HG02610 (cell line): ENCODE data around the gene SUSD6.

ENCODE experiments used
- ATAC-seq: cut with Tn5 transposase; IDR thresholded peaks from one replicate; pipeline ENCODE4 v1.9.1; 2021; ENCODE audit warnings: mild to moderate bottlenecking, moderate library complexity; ENCODE audit not compliant: unreplicated experiment

SUSD6 gene

DNA sequence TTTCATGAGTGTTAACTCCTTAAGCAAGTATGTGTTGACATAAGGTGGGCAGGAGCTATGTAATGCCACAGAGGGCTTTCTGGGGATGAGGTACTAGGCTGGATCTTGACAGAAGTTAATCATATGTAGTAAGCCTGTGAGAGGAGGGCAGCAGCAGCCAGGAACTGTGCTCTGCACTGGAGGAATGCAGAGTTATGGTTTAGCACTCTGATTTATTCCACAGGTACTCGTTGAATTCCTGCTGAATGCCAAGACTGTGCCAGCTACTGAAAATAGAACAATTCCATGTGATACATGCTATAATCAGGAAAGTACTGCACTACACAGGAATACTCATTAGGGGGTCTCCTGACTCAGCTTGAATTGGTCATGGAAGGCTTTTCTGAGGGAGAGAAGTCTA, 58.7 kb downstream of the SUSD6 start:
- no peak for ATAC-seq

DNA sequence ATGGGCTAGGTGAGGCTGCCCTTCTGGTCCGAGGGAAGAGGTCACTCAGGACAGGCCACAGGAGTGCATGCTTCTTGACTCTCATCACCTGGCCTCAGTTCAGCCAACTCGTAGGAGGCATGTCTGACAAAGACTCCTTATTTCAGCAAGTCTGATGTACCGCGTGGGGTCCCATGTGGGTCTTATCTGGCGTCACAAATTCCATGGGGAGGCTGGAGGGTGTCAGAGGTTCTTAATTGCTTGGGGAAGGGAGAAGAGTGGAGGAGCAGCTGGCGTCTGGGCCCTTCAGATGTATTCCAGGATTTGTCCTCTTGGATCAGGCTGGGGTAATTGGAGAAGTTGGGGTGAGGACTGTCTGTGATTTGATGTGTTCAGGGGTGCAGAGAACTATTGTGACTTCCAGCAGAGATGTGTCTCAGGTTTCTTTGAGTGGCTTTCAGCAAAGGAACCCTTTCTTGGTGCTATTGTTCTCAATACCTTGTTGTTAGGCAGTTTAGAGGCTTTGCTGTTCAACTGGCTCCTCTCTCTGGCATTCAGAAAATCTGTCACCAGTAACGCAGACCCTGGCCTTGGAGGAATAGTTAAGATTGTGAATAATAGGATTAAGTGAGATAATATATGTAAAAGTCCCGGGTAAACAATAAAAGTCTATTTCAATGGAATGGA, 60.1 kb downstream of the SUSD6 start:
- ATAC-seq, result no peak

DNA sequence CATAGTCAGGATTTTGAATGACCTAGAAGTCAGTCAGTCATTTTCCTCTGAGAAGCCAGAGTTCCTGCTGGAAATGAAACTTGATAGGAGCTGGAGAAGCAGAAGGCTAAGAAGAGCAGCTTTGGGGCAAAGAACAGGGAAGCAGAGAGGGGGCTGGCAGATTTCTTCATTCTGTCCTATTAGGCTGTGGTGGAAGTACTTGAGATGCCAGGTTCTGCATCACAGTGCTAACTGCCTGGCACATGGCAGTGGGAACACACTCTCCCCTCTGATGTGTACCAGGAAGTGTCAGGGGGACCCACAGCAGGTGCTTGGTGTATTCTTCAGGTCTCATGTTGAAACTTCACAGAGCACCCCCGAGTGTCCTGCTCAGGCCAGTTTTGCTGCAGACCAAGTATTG, 61.0 kb downstream of the SUSD6 start:
- no peak for ATAC-seq

DNA sequence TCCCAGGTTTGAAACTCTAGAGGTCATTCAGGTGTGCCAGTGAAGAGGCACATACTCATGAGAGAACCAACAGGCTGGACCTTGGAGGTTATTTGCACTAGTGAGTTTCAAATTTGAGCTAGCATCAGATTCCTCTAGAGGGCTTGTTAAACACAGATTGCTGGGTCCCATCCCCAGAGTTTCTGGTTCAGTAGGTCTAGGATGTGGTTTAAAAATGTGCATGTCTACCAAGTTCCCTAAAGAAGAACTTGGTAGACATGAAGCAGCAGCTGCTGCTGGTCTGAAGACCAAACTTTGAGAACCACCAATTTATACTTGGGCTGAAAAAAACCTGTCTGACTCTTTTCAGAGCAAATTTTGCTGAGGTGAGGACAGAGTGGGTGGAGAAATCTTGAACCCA, 61.7 kb downstream of the SUSD6 start:
- ATAC-seq, result no peak

DNA sequence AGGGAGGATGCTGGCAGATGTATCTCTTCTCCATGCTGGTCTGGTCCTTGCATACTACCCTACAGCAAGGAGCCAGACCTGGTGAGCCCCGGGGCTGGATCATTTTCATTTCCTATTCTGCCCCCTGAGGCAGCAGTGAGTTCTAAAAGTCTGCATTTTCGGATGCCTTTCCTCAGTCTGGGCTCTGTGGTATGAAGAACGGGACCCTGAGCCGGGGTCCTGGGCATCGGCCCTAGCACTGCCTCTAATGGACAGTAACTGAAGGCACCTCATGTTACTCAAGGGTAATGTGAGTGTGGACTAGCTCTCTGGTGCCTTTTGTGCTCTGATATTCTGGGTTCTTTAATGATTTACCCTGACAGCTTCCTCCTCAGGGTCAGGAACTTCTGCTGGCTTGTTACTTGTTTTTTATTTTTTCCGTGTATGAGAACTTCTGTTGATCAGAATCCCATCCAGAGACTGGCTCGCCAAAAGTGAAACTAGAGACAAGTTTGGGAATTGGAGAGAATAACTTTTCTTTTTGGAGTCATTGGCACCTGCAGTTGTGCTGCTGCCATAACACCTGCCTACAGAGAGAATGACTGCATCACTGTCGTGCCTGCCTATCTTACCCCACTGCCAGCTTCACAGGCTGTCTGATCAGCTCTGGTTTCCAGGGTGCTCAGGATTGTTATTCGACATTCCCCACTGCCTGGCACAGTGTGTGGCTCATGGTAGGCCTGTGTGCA, 62.3 kb downstream of the SUSD6 start:
- ATAC-seq, result no peak

DNA sequence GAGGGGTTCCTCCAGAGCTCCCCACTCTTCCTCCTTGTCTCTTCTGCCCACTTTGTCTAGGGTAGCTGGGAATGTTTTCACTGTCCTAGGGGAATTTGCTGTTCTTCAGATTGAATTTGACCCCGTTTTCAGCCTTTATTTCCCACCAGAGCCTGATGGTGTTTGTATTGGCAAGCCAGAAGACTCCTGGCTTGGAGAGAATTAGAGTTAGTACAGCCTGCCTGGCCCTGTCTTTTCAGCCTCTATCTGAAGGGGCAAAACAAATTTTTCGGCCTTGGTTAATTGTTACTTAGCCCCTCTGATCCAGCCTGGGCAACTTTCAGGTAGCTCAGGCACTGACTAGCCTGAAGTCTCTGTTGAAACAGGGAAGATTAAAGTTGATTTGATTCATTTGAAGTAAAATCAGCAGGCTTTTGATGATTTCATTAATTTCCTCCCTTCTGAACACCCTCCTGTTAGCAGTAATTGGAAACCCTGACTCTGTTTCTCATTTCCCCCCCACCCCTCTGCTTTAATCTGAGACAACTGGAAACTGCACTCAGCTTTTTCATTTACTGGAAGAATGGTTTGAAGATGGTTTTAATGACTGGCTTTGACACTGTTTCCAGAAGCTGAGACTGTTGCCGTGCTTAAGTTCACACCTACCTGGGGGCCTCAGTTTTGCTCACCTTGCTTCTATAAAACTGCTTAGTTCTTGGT, 63.3 kb downstream of the SUSD6 start:
- ATAC-seq, result no peak

DNA sequence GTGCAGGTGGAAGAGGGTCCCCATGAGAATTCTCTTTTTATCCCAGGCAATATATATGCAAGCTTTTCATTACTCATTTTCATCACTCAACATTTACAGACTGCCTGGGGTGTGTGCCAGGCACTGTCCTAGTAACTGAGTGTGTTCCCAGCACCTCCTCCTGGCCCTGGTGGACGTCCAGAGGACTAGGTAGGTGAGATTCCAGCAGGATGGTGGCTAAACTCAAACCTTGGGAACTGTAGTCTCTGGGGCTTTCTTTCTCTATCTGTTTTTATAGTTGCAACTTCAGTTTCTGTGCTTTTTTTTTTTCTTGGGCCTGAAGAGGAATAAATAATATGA, 63.8 kb downstream of the SUSD6 start:
- no peak for ATAC-seq

DNA sequence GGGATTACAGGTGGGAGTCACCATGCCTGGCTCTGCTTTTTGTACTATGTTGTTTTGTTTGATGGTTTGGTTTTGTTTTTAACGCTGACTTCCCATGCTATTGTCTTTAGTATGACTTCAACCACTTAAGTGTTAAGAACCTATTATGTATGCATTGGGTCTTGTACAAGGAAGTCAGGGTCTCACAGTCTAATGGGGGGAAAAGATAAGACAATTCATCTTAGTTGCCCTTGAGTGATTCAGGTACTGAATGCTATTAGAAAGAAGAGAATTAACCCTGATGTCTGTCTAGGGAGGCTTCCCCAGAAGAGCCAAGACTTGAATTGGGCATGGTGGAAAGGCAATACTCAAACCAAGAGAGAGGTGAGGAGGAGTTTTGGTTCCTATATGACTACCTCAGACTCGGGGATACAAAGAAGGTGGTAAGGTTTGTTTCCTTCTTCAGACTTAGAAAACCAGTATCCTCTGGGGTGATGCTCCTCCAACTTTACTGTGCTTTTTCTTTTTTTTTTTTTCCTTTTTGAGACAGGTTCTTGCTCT, 64.6 kb downstream of the SUSD6 start:
- peak; percentile 89 for ATAC-seq

DNA sequence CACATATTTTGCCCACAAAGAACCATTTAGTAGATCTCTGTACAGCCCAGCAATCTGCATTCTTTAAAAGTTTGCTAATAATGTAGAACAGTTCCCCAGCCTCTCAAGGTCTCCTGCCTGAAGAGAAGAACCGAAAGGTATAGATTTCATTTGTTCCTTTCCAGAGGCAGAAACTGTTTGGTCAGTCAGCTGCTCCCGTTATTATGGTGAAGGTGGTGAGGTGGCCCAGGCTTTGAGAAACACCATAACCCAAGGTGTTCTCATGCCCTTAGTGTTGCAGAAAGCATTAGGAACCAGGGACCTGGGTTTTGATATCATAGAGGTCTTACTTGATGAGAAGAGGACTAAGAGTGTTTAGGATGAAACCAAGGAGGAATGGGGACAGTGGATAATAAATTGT, 65.3 kb downstream of the SUSD6 start:
- no peak for ATAC-seq

DNA sequence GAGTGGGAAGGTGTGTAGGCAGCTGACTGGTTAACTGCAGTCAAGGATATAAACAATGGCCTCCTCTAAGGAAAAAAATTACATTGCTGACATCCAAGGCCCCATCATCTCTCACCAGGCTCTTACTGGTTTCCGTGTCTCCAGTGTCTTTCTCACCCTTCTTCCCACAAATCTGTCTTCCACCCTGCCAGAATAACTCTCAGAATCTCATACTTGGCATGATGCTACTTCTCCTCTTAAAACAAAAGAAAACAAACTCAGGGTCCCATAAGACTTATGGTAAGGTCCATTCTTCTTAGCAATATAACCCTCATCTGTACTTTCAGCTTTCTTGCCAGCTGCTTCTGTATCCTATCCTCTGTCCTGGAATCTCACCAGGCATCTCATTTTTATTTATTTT, 68.9 kb downstream of the SUSD6 start:
- no peak for ATAC-seq

DNA sequence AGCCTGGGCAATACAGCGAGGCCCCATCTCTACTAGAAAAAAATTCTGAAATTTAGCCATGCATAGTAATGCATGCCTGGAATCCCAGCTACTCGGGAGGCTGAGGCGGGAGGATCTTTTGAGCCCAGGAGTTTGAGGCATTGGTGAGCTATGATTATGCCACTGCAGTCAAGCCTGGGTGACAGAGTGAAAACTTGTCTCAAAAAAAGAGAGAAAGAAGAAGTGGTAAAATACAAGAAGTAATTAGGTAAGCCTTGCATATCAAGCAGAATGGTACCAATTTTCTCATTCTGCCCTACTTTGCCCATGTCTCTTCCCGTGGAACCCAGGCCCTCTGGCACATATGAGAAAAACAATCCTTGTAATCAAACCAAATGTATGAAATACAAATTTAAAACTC, 70.7 kb downstream of the SUSD6 start:
- ATAC-seq, result no peak

DNA sequence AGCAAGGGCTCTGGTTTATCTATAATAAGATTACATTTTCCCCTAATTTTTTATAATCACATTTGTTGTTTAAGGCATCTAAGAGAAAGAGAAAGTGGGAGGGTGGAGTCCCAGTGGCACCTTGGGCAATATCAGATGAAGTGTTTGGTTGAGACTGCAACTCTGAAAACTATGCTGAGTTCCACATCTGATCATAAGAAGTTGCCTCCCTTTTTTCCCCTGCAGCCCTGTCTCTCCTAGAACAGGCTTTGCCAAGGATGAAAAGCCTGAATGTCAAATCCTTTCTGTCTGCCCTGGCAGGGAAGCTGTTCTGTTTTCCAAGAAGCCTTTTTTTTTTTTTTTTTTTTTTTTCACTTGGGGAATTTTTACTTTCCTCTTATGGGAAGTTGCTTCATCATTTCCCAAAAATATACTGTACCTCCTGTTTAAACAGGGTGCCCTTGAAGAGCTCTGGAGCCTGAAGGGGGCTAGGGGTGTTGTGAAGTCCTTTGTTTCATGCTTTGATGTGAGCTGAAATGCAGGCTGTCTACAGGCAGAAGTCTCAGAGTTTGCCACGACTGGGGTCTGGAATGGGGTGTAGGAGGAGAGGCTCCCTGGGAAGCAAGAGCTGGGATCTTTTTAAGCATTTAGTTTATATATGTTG, 71.3 kb downstream of the SUSD6 start:
- no peak for ATAC-seq

DNA sequence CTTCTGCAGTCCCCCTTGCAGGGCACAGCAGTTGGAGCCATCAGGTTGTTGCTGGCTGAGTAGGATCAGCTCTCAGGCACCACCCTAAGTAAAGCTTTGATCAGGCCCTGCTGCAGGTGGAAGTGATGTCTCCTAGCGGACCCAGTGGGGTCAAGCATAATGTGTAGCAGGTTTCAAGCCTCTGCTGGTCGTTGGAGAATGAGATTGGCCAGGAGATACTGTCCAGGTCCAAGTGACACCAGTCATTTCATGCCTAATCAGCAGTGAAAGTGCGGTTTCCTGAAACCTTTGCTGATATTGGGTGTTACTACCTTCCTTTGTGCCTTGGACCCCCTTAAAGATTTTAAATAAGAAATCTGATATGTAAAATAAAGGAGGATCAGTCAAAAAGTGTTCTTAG, 72.6 kb downstream of the SUSD6 start:
- ATAC-seq, result no peak

DNA sequence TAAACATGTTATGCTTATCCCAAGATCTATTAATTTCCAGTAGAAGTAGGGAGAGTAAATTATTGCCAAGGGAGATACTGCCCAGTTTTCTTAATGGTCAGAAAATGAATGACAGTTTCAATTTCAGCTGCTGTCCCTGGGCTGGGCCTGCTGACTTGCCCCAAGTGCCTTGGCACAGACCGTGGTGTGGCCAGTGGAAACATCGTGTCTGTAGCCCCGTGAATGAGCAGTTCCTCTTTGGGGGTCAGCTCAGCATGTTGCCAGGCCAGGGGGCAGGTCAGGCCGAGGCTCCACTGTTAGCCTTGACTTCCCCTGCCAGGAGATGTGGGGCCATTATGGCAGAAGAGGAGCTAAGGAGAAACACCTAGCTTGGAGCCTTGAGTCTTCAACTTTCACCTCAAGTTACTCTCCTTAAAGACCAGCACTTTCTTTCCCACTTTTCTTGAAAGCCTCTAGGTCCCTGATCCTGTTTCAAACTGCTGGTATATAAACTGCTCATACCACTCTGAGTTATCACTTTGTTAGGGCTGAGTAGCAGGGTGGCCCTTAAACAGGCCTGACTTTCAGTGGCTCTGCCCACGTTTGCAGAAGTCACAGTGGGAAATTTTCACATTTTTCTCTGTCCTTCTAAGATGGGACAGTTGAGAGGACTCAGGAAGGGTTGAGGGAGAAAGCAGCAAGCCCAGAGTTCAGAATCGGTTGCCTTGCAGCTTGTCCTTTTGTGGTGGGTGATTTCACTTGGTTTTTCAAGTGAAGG, 73.2 kb downstream of the SUSD6 start:
- peak; percentile 11 for ATAC-seq

DNA sequence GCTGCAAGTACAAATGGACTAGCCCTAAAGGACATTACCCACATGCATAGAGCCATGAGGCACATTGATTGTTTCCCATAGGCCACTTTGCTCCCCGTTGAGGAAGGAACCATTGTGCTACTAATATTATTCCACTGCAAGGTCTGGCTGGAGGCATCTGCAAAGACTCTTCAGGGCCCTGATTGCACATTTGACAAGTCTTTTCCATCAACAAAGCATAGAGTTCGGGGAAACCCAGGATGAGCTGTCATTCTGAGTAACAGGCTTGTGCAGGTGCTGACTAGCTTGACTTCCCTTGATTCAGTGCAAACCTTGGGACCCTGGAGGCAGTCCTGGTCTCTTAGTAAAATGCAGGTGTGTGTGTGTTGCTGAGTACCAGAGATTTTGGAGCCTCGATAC, 73.8 kb downstream of the SUSD6 start:
- ATAC-seq, result peak; percentile 80

DNA sequence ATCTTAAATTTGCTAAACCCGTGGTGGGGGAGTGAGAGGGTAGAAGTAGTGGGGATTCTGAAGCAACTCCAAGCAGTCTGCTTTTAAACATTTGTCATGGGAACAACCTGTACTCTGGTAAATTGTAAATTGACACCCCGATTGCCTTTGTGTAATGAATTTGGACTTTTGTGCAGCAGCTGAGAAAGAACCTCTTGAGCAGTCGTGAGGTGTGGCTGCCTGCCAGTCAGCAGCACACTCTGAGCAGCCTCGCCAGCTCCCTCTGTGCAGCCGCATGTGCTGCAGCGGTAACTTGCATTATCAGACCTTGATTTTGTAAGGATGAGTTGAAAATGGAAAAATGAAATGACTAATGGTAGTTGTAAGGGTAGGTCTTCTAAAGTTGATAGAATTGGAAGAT, 74.3 kb downstream of the SUSD6 start:
- ATAC-seq, result no peak

DNA sequence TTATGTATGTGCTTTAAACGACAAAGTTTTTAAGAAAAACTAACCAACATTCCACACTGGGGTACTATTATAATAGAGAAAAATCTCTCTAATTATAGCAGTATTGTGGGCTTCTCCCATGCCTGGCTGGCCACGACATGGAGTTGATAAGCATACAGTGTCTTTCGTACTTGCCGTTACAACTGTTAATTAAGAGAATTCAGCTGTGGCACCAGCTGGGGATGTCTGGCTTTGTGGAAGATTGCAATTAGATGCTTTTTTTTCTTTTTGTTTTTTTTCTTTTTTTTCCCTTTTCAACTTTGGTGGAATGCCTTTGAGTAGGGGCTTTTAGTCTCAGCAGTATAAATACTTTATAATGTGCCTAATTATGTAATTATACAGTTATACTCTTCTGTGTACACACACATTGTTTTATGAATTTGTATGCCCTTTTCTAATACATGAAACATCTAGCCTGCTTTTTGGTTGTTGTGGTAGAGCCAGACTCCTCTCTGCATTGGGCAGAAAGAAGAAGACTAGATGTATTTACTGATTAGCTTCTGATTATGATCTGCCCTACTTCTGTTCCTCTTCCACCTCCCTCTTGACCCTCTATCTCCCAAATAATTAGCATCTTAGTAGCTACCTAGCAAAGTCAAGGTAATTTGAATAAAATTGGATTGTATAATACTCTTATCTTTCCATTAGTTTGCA, 76.4 kb downstream of the SUSD6 start:
- ATAC-seq, result no peak

DNA sequence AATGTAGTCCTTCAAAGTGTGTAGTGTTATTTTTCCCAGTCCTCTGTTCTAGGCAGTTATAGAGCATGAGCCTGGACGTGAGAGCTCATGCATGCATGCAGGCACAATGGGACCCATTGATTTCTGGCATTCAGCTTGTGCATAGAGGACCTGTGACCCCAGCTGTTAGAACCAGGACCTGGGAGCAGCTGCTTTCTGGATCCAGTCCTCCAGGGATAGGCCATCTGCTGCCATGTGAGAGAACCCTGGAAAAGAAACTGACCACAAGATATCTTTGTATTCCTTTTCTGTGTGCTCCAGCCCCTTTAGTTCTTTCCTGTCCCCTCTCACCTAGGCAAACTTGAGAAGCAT, 76.9 kb downstream of the SUSD6 start:
- no peak for ATAC-seq

DNA sequence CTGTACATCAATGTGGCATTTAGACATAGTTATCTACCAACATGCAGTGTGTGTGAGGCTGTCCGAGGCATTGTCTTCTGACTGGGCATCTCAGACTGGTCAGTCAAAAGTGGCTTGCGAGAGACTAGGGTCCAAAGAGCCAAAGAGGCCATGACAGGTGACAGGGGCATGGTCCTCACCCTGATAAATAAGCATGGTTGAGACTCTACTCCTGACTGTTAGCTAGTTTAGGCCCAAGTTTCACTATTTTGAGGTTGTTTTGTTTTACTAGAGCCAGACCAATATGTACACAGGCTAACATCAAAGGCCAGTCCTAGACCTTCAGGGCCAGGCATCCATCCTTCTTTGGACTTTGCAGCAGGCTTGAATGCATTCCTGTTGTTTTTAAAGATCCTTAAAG, 78.6 kb downstream of the SUSD6 start:
- ATAC-seq, result no peak

DNA sequence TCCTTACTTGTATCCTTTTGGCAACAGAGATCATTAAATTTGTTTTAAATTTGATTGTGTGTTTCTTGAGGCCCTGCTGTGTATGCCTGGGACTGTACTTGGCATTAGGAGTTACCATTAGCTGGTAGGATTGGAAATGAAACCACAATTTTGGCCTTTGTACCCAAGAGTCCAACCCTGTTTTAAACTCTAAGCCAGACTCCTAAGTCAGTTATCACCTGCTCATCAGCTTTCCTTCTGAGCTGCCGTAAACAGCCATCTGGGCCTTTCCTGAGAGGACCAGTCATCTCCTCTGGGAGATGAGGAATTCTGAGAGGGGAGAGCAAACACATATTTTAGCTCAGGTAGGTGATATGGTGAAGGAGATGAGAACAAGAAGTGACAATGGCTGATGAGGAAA, 81.2 kb downstream of the SUSD6 start:
- no peak for ATAC-seq
